Spinal cord (tissue), 10 donors: ENCODE results near the gene SEPTIN3. TPM values are rescaled to one million over a fixed set of nuclear protein-coding genes. Genes with fewer than 3 reads are reported as not detected.

Source experiments
- DNase-seq, 6 donors: peaks; one replicate each; pipeline versions ENCODE4 v3.0.0 to v3.0.0-alpha.2; 2013 to 2015; ENCODE audit warnings: low spot score in 6 of 6, low read depth in 4 of 6
- H3K27ac ChIP-seq: one replicate; pipeline ENCODE4 v1.5.1; 2013; ENCODE audit warnings: low read depth, low read length, control low read depth
- H3K27me3 ChIP-seq: one replicate; pipeline ENCODE4 v1.6.1; 2013; ENCODE audit warnings: low read length; ENCODE audit not compliant: control insufficient read depth, insufficient read depth
- H3K36me3 ChIP-seq: one replicate; pipeline ENCODE4 v1.6.1; 2013; ENCODE audit warnings: low read length; ENCODE audit not compliant: control insufficient read depth, insufficient read depth
- H3K4me1 ChIP-seq: one replicate; pipeline ENCODE4 v1.6.1; 2013; ENCODE audit warnings: low read length; ENCODE audit not compliant: control insufficient read depth, insufficient read depth
- H3K4me3 ChIP-seq: one replicate; pipeline ENCODE4 v1.5.1; 2013; ENCODE audit warnings: low read depth, low read length, control low read depth
- H3K9me3 ChIP-seq: one replicate; pipeline ENCODE4 v1.6.1; 2013; ENCODE audit warnings: low read length; ENCODE audit not compliant: control insufficient read depth, insufficient read depth
- WGBS: methylation state at CpG from one replicate; pipeline ENCODE4 v1.1.5; 2013; ENCODE audit warnings: missing lambda C conversion rate; ENCODE audit not compliant: insufficient coverage; 5-methylcytosine and 5-hydroxymethylcytosine counted together
- polyA plus RNA-seq, 2 donors: library from polyadenylated mRNA; unstranded; fragments of 120-200 nt; gene quantifications; one replicate each; pipeline ENCODE4 v1.2.1, GENCODE V29; 2013; ENCODE audit not compliant: insufficient read length in 2 of 2
- total RNA-seq, 2 donors: library from RNA; depleted of rRNA in 1 of 2; stranded (reverse); fragments of 120-200 nt in 1 of 2; fragments of >200 nt in 1 of 2; gene quantifications; one replicate each; pipeline versions ENCODE4 v1.2.3 to v1.2.4, GENCODE V29; 2013 to 2014
- donor health status: healthy.

SEPTIN3 gene
- total and polyA plus RNA-seq, 4 donors = 86.9 to 423 (median 244) TPM

DNA sequence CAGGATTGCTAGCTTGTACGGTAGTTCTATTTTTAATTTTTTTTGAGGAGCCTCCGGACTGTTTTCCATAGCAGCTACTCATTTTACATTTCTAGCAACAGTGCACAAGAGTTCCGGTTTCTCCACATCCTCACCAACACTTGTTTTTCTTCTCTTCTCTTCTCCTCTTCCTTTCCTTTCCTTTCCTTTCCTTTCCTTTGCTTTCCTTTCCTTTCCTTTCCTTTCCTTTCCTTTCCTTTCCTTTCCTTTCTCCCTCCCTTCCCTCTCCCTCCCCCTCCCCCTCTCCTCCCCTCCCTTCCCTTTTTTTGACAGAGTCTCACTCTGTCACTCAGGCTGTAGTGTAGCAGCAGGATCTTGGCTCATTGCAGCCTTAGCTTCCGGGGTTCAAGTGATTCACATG, 38.7 kb downstream of the SEPTIN3 start:
- Histone ChIP-seq H3K9me3 (peaks cover 8% of the 10 kb centered on the region), H3K36me3 (no peaks in the 10 kb centered on the region), H3K4me3 (no peak overlapping the region), H3K4me1 (no peaks in the 10 kb centered on the region), H3K27me3 (no peaks in the 10 kb centered on the region), H3K27ac (no peak overlapping the region)
- 85% methylated on average over 3 of the region's 4 CpGs for WGBS
- no peak for DNase-seq

DNA sequence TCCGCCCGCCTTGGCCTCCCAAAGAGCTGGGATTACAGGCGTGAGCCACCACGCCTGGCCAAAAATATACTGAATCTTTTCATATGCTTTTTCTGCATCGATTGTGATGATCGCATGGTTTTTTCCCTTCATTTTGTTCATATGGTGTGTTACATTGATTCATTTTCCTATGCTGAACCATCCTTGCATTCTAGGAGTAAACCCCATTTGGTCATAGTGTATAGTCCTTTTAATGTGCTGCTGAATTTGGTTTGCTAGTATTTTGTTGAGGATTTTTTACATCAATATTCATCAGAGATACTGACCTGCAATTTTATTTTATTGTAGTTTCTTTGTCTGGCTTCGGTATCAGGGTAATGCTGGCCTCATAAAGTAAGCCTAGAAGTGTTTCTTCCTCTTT, 41.5 kb downstream of the SEPTIN3 start:
- H3K27ac ChIP-seq = no peak overlapping the region
- H3K9me3 ChIP-seq = peaks cover 8% of the 10 kb centered on the region
- no peak for DNase-seq
- no peaks in the 10 kb centered on the region for H3K27me3 ChIP-seq
- WGBS = 100% methylated on average over 3 of the region's 7 CpGs
- H3K4me3 ChIP-seq = no peak overlapping the region
- H3K36me3 ChIP-seq = no peaks in the 10 kb centered on the region
- no peaks in the 10 kb centered on the region for H3K4me1 ChIP-seq

DNA sequence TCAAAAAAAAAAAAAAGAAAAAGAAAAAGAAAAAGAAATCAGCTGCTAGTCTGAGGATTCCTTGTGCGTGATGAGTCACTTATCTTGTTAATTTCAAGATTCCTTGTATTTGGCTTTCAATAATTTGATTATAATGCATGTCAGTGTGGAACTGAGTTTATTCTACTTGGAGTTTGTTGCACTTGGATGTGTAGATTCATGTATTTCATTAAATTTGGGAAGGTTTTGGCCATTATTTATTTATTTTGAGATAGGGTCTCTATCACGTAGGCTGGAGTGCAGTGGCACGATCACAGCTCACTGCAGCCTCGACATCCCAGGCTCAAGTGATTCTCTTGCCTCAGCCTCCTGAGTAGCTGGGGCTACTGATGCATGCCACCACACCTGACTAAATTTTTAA, 44.1 kb downstream of the SEPTIN3 start:
- Histone ChIP-seq H3K27ac (no peak overlapping the region), H3K27me3 (no peaks in the 10 kb centered on the region), H3K36me3 (no peaks in the 10 kb centered on the region), H3K4me3 (no peak overlapping the region), H3K4me1 (no peaks in the 10 kb centered on the region), H3K9me3 (peaks cover 8% of the 10 kb centered on the region)
- no CpG with 5 or more reads among the region's 4 CpGs for WGBS
- no peak for DNase-seq

DNA sequence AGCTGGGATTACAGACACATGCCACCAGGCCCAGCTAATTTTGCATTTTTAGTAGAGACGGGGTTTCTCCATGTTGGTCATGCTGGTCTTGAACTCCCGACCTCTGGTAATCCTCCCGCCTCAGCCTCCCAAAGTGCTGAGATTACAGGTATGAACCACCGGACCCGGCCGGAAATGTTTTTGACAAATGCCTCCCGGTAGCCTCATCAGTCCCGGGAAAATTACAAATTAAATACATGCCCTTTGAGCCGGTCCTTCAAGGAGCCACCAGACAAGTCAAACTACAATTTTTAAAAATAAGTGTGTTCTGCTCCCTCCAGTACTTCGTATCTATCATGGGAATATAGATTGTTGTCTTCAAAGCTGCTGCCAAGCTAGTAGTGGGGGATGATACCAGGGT, 46.9 kb downstream of the SEPTIN3 start:
- no peaks in the 10 kb centered on the region for H3K4me1 ChIP-seq
- no peak overlapping the region for H3K4me3 ChIP-seq
- H3K27ac ChIP-seq = no peak overlapping the region
- no peaks in the 10 kb centered on the region for H3K27me3 ChIP-seq
- no peaks in the 10 kb centered on the region for H3K36me3 ChIP-seq
- no peak for DNase-seq
- no peaks in the 10 kb centered on the region for H3K9me3 ChIP-seq
- WGBS = 80% methylated on average over 5 of the region's 10 CpGs

DNA sequence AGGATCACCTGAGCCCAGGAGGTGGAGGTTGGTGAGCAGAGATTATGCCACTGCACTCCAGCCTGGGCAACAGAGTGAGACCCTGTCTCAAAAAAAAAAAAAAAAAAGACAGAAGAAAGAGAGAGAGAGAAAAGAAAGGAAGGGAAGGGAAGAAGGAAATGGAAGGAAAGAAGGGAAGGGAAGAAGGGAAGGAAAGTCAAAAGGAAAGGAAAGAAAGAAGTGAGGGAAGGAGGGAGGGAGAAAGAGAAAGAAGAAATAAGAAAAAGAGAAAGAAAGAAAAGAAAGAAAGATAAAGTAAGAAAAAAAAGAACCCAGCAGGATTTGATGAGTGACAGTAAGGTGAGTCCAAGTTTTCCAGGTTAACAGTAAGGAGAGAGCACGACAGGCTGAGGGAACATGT, 49.0 kb downstream of the SEPTIN3 start:
- Histone ChIP-seq H3K36me3 (peaks cover 3% of the 10 kb centered on the region), H3K4me3 (no peak overlapping the region), H3K27me3 (no peaks in the 10 kb centered on the region), H3K4me1 (no peaks in the 10 kb centered on the region), H3K9me3 (no peaks in the 10 kb centered on the region), H3K27ac (no peak overlapping the region)
- WGBS = 67% methylated on average over 1 of the region's 1 CpG
- DNase-seq = no peak

Other genes with a start within 250 kb of the SEPTIN3 start
- gene CCDC134, start 168.8 kb upstream of the SEPTIN3 start, total RNA-seq = 10 to 100 TPM; 10.0 to 12.6 TPM
- gene CCDC134, start 168.8 kb upstream of the SEPTIN3 start, polyA plus RNA-seq = 1 to 10 TPM; 5.8 to 6.5 TPM
- 10 to 100 TPM; 60.2 to 68.1 TPM for gene SREBF2, start 136.3 kb upstream of the SEPTIN3 start, total RNA-seq
- 100 to 1,000 TPM; 170 to 176 TPM for gene SREBF2, start 136.3 kb upstream of the SEPTIN3 start, polyA plus RNA-seq
- under 1 TPM; 0.40 to 0.61 TPM for gene SHISA8, start 54.4 kb upstream of the SEPTIN3 start, total RNA-seq
- gene SHISA8, start 54.4 kb upstream of the SEPTIN3 start, polyA plus RNA-seq = 1 to 10 TPM; 3.0 to 5.2 TPM
- gene TNFRSF13C, start 42.6 kb upstream of the SEPTIN3 start, total RNA-seq = 1 to 10 TPM in 1 of 2 donors, under 1 TPM in 1; 0.79 to 1.1 TPM
- 1 to 10 TPM; 2.3 to 2.9 TPM for gene TNFRSF13C, start 42.6 kb upstream of the SEPTIN3 start, polyA plus RNA-seq
- gene CENPM, start 22.3 kb upstream of the SEPTIN3 start, total RNA-seq = 1 to 10 TPM; 5.2 to 9.0 TPM
- 10 to 100 TPM; 12.2 to 13.0 TPM for gene CENPM, start 22.3 kb upstream of the SEPTIN3 start, polyA plus RNA-seq
- 1 to 10 TPM; 2.4 to 4.7 TPM for gene WBP2NL, start 29.3 kb downstream of the SEPTIN3 start, total RNA-seq
- 1 to 10 TPM; 2.7 to 6.2 TPM for gene WBP2NL, start 29.3 kb downstream of the SEPTIN3 start, polyA plus RNA-seq
- 10 to 100 TPM; 27.1 to 35.7 TPM for gene NAGA, start 101.4 kb downstream of the SEPTIN3 start, total RNA-seq
- 10 to 100 TPM; 18.9 to 19.9 TPM for gene NAGA, start 101.4 kb downstream of the SEPTIN3 start, polyA plus RNA-seq
- gene PHETA2, start 104.8 kb downstream of the SEPTIN3 start, total RNA-seq = 10 to 100 TPM in 1 of 2 donors, 1 to 10 TPM in 1; 6.9 to 18.0 TPM
- gene PHETA2, start 104.8 kb downstream of the SEPTIN3 start, polyA plus RNA-seq = 1 to 10 TPM; 3.4 to 6.5 TPM
- gene SMDT1, start 110.3 kb downstream of the SEPTIN3 start, total RNA-seq = 10 to 100 TPM; 22.6 to 31.8 TPM
- gene SMDT1, start 110.3 kb downstream of the SEPTIN3 start, polyA plus RNA-seq = 100 to 1,000 TPM; 122 to 132 TPM
- gene NDUFA6, start 121.3 kb downstream of the SEPTIN3 start, total RNA-seq = 100 to 1,000 TPM in 1 of 2 donors, 10 to 100 TPM in 1; 62.3 to 125 TPM
- 100 to 1,000 TPM in 1 of 2 donors, 10 to 100 TPM in 1; 96.1 to 125 TPM for gene NDUFA6, start 121.3 kb downstream of the SEPTIN3 start, polyA plus RNA-seq
- 1 to 10 TPM in 1 of 2 donors, under 1 TPM in 1; 0.79 to 2.1 TPM for gene CYP2D6, start 161.4 kb downstream of the SEPTIN3 start, total RNA-seq
- 1 to 10 TPM; 4.6 to 9.9 TPM for gene CYP2D6, start 161.4 kb downstream of the SEPTIN3 start, polyA plus RNA-seq